Measurements from ENCODE around the gene ABCB10.

DNA sequence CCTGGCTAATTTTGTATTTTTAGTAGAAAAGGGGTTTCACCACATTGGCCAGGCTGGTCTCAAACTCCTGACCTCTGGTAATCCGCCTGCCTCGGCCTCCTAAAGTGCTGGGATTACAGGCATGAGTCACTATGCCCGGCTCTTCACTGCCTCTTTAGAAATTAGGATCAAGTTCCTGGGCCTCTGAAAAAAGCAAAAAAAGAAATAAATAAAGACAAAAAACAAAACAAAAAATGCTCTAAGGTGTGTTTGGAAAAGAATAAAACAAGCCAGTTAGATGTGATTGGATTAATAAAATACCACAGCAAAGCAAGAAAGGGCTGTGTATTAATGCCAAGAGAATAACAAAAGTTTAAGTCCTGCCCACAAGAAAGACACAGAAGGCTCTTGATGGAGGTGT, 4.2 kb upstream of the ABCB10 start:
- TF ChIP-seq, protein P1, sequence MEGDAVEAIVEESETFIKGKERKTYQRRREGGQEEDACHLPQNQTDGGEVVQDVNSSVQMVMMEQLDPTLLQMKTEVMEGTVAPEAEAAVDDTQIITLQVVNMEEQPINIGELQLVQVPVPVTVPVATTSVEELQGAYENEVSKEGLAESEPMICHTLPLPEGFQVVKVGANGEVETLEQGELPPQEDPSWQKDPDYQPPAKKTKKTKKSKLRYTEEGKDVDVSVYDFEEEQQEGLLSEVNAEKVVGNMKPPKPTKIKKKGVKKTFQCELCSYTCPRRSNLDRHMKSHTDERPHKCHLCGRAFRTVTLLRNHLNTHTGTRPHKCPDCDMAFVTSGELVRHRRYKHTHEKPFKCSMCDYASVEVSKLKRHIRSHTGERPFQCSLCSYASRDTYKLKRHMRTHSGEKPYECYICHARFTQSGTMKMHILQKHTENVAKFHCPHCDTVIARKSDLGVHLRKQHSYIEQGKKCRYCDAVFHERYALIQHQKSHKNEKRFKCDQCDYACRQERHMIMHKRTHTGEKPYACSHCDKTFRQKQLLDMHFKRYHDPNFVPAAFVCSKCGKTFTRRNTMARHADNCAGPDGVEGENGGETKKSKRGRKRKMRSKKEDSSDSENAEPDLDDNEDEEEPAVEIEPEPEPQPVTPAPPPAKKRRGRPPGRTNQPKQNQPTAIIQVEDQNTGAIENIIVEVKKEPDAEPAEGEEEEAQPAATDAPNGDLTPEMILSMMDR (IDR thresholded peaks at IDR 0.05): no peak
- TF ChIP-seq POLR2A (IDR thresholded peaks at IDR 0.05): no peak

All from prostate gland (tissue), 2 donors.